ENCODE data around the gene TNFSF4. TPM values are rescaled to one million over a fixed set of nuclear protein-coding genes. Genes with fewer than 3 reads are reported as not detected.

TNFSF4 gene
- polyA plus RNA-seq, 1 of the 3 experiments (the other 2 are of a cell fraction): 25.9 TPM

DNA sequence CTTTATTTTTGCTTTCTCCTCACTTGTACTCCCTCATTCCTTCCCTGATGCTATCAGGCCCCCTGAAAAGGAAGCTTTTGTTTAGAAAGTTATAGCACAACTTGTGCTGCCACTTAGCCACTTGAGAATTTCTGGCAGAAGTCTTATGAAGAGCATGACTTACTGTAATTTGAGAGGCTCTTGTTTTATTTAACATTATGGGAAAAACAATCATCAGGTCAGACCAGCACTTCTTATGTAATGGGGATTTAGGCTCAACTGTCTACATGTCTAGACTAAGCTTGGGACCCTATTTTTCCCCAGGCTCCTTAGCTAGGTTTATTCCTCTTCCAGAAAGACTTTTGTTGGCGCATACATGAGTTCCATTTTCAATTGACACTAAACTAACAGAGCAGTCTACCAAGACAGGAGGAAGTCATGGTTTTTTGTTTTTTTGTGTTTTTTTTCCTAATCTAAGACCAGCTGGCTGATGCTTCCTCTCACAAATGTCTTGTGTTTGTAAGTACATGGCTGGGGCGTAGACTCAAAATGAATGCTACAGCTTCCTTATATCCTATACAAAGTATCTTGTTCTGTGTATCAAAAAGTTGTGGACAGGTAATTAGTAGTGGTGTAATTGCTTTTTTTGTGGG lies 31.5 kb downstream of the TNFSF4 start:
- H3K27ac ChIP-seq (ENCODE audit: low read depth in 2 of 2, low read length in 1 of 2): peak overlapping the region in 1 of 2 experiments; percentile 11; a peak in 1 of 4 replicates
- no peaks in the 10 kb centered on the region for H3K79me2 ChIP-seq (ENCODE audit: insufficient read depth)
- H3K9me2 ChIP-seq: no peaks in the 10 kb centered on the region
- 93% methylated on average over 2 of the region's 2 CpGs for WGBS (ENCODE audit: low lambda C conversion rate)
- no peak overlapping the region for H3K4me2 ChIP-seq
- no peak for DNase-seq
- ChIA-PET POLR2A (no interaction called here), CTCF (no interaction called here)
- H3F3A ChIP-seq (replicated peaks; ENCODE audit: insufficient read depth): no peaks in the 10 kb centered on the region
- H2AFZ ChIP-seq (ENCODE audit: low read depth): no peak overlapping the region
- H3K27me3 ChIP-seq (ENCODE audit: insufficient read depth): no peaks in the 10 kb centered on the region
- H4K20me1 ChIP-seq (ENCODE audit: insufficient read depth): no peaks in the 10 kb centered on the region
- H3K36me3 ChIP-seq (replicated peaks in 1 of 2; ENCODE audit: control insufficient read depth in 1 of 2, insufficient read depth in 2 of 2, low read length in 1 of 2): no peaks in the 10 kb centered on the region
- no peak for TF ChIP-seq MXI1 (IDR thresholded peaks at IDR 0.05; ENCODE audit: low read depth, low read length)
- no peak for TF ChIP-seq SMC3 (IDR thresholded peaks at IDR 0.05; ENCODE audit: low read depth, low read length)
- TF ChIP-seq, protein P1, sequence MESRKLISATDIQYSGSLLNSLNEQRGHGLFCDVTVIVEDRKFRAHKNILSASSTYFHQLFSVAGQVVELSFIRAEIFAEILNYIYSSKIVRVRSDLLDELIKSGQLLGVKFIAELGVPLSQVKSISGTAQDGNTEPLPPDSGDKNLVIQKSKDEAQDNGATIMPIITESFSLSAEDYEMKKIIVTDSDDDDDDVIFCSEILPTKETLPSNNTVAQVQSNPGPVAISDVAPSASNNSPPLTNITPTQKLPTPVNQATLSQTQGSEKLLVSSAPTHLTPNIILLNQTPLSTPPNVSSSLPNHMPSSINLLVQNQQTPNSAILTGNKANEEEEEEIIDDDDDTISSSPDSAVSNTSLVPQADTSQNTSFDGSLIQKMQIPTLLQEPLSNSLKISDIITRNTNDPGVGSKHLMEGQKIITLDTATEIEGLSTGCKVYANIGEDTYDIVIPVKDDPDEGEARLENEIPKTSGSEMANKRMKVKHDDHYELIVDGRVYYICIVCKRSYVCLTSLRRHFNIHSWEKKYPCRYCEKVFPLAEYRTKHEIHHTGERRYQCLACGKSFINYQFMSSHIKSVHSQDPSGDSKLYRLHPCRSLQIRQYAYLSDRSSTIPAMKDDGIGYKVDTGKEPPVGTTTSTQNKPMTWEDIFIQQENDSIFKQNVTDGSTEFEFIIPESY (IDR thresholded peaks at IDR 0.05; ENCODE audit: borderline replicate concordance, low read depth): no peak
- TF ChIP-seq, protein P2, sequence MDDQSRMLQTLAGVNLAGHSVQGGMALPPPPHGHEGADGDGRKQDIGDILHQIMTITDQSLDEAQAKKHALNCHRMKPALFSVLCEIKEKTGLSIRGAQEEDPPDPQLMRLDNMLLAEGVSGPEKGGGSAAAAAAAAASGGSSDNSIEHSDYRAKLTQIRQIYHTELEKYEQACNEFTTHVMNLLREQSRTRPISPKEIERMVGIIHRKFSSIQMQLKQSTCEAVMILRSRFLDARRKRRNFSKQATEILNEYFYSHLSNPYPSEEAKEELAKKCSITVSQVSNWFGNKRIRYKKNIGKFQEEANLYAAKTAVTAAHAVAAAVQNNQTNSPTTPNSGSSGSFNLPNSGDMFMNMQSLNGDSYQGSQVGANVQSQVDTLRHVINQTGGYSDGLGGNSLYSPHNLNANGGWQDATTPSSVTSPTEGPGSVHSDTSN (IDR thresholded peaks at IDR 0.05): no peak
- TF ChIP-seq FOXJ3 (CRISPR knock-in tag; IDR thresholded peaks at IDR 0.05): no peak
- TF ChIP-seq, protein P3, sequence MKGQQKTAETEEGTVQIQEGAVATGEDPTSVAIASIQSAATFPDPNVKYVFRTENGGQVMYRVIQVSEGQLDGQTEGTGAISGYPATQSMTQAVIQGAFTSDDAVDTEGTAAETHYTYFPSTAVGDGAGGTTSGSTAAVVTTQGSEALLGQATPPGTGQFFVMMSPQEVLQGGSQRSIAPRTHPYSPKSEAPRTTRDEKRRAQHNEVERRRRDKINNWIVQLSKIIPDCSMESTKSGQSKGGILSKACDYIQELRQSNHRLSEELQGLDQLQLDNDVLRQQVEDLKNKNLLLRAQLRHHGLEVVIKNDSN (IDR thresholded peaks at IDR 0.05; ENCODE audit: borderline replicate concordance, low read depth): no peak
- TF ChIP-seq, protein P4, sequence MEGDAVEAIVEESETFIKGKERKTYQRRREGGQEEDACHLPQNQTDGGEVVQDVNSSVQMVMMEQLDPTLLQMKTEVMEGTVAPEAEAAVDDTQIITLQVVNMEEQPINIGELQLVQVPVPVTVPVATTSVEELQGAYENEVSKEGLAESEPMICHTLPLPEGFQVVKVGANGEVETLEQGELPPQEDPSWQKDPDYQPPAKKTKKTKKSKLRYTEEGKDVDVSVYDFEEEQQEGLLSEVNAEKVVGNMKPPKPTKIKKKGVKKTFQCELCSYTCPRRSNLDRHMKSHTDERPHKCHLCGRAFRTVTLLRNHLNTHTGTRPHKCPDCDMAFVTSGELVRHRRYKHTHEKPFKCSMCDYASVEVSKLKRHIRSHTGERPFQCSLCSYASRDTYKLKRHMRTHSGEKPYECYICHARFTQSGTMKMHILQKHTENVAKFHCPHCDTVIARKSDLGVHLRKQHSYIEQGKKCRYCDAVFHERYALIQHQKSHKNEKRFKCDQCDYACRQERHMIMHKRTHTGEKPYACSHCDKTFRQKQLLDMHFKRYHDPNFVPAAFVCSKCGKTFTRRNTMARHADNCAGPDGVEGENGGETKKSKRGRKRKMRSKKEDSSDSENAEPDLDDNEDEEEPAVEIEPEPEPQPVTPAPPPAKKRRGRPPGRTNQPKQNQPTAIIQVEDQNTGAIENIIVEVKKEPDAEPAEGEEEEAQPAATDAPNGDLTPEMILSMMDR (IDR thresholded peaks at IDR 0.05): no peak
- TF ChIP-seq ELF1 (IDR thresholded peaks at IDR 0.05): no peak
- no peak for TF ChIP-seq TCF12 (IDR thresholded peaks at IDR 0.05)
- TF ChIP-seq FOXM1 (IDR thresholded peaks at IDR 0.05; ENCODE audit: low read depth): no peak
- TF ChIP-seq NRF1 (IDR thresholded peaks at IDR 0.05; ENCODE audit: low read depth, low read length): no peak
- TF ChIP-seq FOSL2 (IDR thresholded peaks at IDR 0.05; ENCODE audit: borderline replicate concordance, low read depth): no peak
- H3K9me3 ChIP-seq: peaks cover 3% of the 10 kb centered on the region; the same call in 1 of the 2 replicates
- H3K4me3 ChIP-seq (ENCODE audit: low read depth in 2 of 2, low read length in 1 of 2): no peak overlapping the region
- no peaks in the 10 kb centered on the region for H3K4me1 ChIP-seq (ENCODE audit: control insufficient read depth in 1 of 2, insufficient read depth in 2 of 2, low read depth in 1 of 2, low read length in 1 of 2)
- no peak overlapping the region for H3K9ac ChIP-seq

Data from SK-N-SH (cell line).